ENCODE measurements around the gene APLF. TPM values are rescaled to one million over a fixed set of nuclear protein-coding genes. Genes with fewer than 3 reads are reported as not detected.

The APLF gene
- total RNA-seq, 2 experiments from 2014 or later, result 6.1 to 7.6 TPM

DNA sequence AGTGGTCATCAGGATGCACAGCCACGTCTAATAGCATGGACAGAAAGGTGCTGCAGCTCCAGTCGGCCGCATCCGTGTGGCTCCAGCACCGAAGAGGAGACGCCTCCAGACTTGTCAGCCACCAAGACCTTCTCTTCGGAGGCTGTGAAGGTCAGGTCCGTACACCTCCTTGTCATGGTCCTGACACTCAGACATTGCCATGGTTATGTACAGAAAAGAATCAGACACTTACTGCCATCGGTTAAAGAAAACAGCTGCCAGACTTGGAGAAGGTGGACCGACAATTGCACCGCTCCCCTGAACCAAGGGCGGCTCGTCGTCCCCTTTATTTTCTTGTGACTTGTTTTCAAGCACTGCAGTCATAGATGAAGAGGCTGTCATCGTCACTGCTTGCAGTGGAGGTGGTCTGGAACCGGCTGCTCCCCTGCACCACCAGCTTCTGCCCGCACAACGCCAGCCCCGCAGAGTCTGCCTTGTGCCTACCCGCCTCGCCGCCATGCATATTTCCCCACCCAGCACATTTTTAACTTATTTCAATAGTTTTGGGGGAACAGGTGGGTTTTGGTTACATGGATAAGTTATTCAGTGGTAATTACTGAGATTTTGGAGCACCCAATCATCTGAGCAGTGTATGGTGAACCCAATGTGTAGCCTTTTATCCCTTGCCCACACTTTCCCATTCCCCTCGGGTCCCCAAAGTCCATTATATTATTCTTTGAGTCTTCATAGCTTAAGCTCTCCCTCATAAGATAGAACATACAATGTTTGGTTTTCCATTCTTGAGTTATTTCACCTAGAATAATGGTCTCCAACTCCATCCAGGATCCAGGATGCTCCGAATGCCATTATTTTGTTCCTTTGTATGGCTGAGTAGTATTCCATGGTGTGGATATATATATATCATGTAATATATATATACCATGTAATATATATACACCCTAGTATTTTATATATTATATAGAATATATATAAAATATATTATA, 18.4 kb upstream of the APLF start:
- POLR2A ChIA-PET, result interaction anchor here (0.5 kb wide), 1 partner anchor 1849 kb away, joined by 3 read pairs; no protein-coding TSS in a partner anchor
- Histone ChIP-seq H3K4me1 (ENCODE audit: insufficient read depth, low read length, poor library complexity, severe bottlenecking) (peaks cover 8% of the 10 kb centered on the region), H3K79me2 (ENCODE audit: insufficient read depth, low read depth, low read length) (no peaks in the 10 kb centered on the region), H3K9me3 (ENCODE audit: low read length) (no peaks in the 10 kb centered on the region), H3K4me2 (ENCODE audit: low read length) (no peak overlapping the region), H2AFZ (ENCODE audit: low read length) (no peak overlapping the region), H3K27ac (ENCODE audit: low read depth, low read length, poor library complexity, severe bottlenecking) (no peak overlapping the region), H3K9me2 (ENCODE audit: insufficient read depth, low read length) (no peaks in the 10 kb centered on the region), H3K4me3 (ENCODE audit: low read depth, low read length, poor library complexity, severe bottlenecking) (no peak overlapping the region), H4K20me1 (ENCODE audit: insufficient read depth, low read length) (no peaks in the 10 kb centered on the region), H3K36me3 (ENCODE audit: insufficient read depth, low read length) (no peaks in the 10 kb centered on the region)
- no peak for DNase-seq (ENCODE audit: low spot score)
- intact Hi-C loops (cut with micrococcal nuclease; ENCODE audit: unreplicated experiment), result loop anchor here (10.0 kb wide), 1 partner anchor 294 kb away; the partner anchor contains the start of gene PNO1
- no TSS peak for BruUV-seq (replicated peaks)
- CTCF ChIA-PET (ENCODE audit: unreplicated experiment), result no interaction called here
- TF ChIP-seq, protein P1, sequence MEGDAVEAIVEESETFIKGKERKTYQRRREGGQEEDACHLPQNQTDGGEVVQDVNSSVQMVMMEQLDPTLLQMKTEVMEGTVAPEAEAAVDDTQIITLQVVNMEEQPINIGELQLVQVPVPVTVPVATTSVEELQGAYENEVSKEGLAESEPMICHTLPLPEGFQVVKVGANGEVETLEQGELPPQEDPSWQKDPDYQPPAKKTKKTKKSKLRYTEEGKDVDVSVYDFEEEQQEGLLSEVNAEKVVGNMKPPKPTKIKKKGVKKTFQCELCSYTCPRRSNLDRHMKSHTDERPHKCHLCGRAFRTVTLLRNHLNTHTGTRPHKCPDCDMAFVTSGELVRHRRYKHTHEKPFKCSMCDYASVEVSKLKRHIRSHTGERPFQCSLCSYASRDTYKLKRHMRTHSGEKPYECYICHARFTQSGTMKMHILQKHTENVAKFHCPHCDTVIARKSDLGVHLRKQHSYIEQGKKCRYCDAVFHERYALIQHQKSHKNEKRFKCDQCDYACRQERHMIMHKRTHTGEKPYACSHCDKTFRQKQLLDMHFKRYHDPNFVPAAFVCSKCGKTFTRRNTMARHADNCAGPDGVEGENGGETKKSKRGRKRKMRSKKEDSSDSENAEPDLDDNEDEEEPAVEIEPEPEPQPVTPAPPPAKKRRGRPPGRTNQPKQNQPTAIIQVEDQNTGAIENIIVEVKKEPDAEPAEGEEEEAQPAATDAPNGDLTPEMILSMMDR (conservative IDR thresholded peaks at IDR 0.05; ENCODE audit: low read length), result no peak
- no peak for TF ChIP-seq EZH2phosphoT487 (IDR thresholded peaks at IDR 0.05; ENCODE audit: borderline replicate concordance, low read depth, low read length)

DNA sequence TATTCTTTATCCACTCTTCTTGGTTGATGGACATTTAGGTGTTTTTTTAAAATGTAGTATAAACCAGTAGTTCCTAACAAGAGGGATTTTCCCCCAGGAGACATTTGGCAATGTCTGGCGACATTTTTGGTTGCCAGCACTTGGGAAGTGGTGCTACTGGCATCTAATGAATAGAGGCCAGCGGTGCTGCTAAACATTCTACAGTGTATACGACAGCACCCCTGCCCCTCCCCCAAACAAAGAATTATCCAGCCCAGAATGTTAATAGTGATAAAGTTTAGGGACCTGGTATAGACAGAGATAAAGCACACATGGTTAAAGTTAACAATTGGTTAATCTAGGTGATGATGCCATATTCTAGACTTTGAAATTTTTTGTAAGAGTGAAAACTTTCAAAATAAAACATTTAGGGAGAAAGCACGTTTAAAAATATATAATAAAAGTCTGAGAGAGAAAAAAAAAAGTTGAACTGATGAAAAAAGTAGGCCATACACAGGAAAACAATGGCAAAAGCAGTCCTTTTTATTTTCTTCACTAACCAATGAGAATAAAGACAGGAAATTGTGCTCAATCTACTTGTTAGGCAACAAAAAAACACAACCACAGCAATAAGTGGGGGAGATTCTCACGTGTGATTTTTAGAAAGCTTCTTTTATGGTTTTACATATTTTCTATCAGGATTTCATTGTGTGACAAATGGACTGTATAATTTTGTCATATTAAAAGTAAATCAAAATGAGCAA, 15.1 kb upstream of the APLF start:
- no TSS peak for BruUV-seq (replicated peaks)
- TF ChIP-seq EZH2phosphoT487 (IDR thresholded peaks at IDR 0.05; ENCODE audit: borderline replicate concordance, low read depth, low read length), result no peak
- ChIA-PET CTCF (ENCODE audit: unreplicated experiment) (no interaction called here), POLR2A (interaction anchor here (0.6 to 2.4 kb wide), 4 partner anchors 8 to 15 kb away, joined by 3 to 10 read pairs (median 4); partner anchors contain the start of genes APLF and FBXO48)
- no peaks in the 10 kb centered on the region for H3K9me2 ChIP-seq (ENCODE audit: insufficient read depth, low read length)
- no peaks in the 10 kb centered on the region for H3K9me3 ChIP-seq (ENCODE audit: low read length)
- peak overlapping the region; percentile 82 for H2AFZ ChIP-seq (ENCODE audit: low read length)
- H3K27ac ChIP-seq (ENCODE audit: low read depth, low read length, poor library complexity, severe bottlenecking), result no peak overlapping the region
- intact Hi-C loops (cut with micrococcal nuclease; ENCODE audit: unreplicated experiment), result no loop called here
- H3K4me3 ChIP-seq (ENCODE audit: low read depth, low read length, poor library complexity, severe bottlenecking), result no peak overlapping the region
- H3K79me2 ChIP-seq (ENCODE audit: insufficient read depth, low read depth, low read length), result no peaks in the 10 kb centered on the region
- no peaks in the 10 kb centered on the region for H4K20me1 ChIP-seq (ENCODE audit: insufficient read depth, low read length)
- no peak for DNase-seq (ENCODE audit: low spot score)
- H3K36me3 ChIP-seq (ENCODE audit: insufficient read depth, low read length), result no peaks in the 10 kb centered on the region
- peaks cover 8% of the 10 kb centered on the region for H3K4me1 ChIP-seq (ENCODE audit: insufficient read depth, low read length, poor library complexity, severe bottlenecking)
- H3K4me2 ChIP-seq (ENCODE audit: low read length), result no peak overlapping the region

DNA sequence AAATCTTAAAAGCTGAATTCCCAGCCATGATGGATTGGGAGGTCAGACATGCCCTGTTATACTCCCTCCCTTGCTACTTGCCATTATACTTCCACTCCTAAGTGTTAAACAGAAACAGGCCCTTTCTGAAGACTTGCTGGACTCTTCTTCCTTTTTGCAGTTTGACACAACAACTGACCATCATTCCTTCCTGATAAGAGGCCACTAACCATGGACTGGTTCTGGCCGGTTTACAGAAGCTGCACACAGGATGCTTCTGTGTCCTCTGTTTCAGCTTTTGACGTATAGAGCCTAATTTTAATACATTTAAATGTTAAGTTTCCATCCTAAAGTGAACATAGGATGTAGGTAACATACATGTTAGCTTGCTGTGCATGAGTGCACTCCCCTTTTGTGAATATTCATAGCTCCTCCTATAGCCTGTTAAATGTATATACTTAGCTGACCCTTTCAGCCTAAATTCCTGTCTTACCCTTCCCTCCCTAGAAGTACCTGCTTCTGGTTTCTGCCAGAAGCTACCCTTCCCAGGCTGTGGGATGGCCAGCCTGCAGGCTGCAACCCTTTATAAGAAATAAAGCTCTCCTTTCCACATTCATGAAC, 13.5 kb upstream of the APLF start:
- no peak overlapping the region for H3K4me3 ChIP-seq (ENCODE audit: low read depth, low read length, poor library complexity, severe bottlenecking)
- no peak overlapping the region for H3K4me2 ChIP-seq (ENCODE audit: low read length)
- H3K79me2 ChIP-seq (ENCODE audit: insufficient read depth, low read depth, low read length), result no peaks in the 10 kb centered on the region
- no peak overlapping the region for H3K27ac ChIP-seq (ENCODE audit: low read depth, low read length, poor library complexity, severe bottlenecking)
- no peak for DNase-seq (ENCODE audit: low spot score)
- POLR2A ChIA-PET, result interaction anchor here (0.7 to 2.4 kb wide), 6 partner anchors 8 to 225 kb away, joined by 3 to 10 read pairs (median 3); partner anchors contain the start of genes APLF and FBXO48
- no peaks in the 10 kb centered on the region for H3K9me2 ChIP-seq (ENCODE audit: insufficient read depth, low read length)
- BruUV-seq (replicated peaks), result no TSS peak
- no peaks in the 10 kb centered on the region for H3K36me3 ChIP-seq (ENCODE audit: insufficient read depth, low read length)
- CTCF ChIA-PET (ENCODE audit: unreplicated experiment), result no interaction called here
- H3K4me1 ChIP-seq (ENCODE audit: insufficient read depth, low read length, poor library complexity, severe bottlenecking), result peaks cover 8% of the 10 kb centered on the region
- no peaks in the 10 kb centered on the region for H3K9me3 ChIP-seq (ENCODE audit: low read length)
- peak overlapping the region; percentile 90 for H2AFZ ChIP-seq (ENCODE audit: low read length)
- TF ChIP-seq, protein P1 (conservative IDR thresholded peaks at IDR 0.05; ENCODE audit: low read length), result no peak
- no peak for TF ChIP-seq EZH2phosphoT487 (IDR thresholded peaks at IDR 0.05; ENCODE audit: borderline replicate concordance, low read depth, low read length)
- intact Hi-C loops (cut with micrococcal nuclease; ENCODE audit: unreplicated experiment), result no loop called here
- no peaks in the 10 kb centered on the region for H4K20me1 ChIP-seq (ENCODE audit: insufficient read depth, low read length)

Data from OCI-LY7 (cell line).